PFSK-1 (cell line): ENCODE results near the gene SLC39A9.

Source experiments
- FOXP2 ChIP-seq: optimal IDR thresholded peaks from 2 replicates; pipeline ENCODE3; 2011; ENCODE audit warnings: borderline replicate concordance, control low read depth, inconsistent platforms; ENCODE audit not compliant: insufficient read depth; ENCODE audit errors: extremely low read length, extremely low read depth
- POLR2AphosphoS5 ChIP-seq: IDR thresholded peaks from 2 replicates; pipeline ENCODE4 v1.6.1; 2012; ENCODE audit warnings: low read depth, mild to moderate bottlenecking, control low read depth, low read length, moderate library complexity
- REST ChIP-seq, 2 experiments: IDR thresholded peaks; 2 replicates each; pipeline versions ENCODE4 v1.6.1 to v1.8.0; 2011 to 2012; ENCODE audit warnings: low read depth in 2 of 2, low read length in 2 of 2, control low read depth in 1 of 2, inconsistent platforms in 1 of 2, mild to moderate bottlenecking in 1 of 2, moderate library complexity in 1 of 2; ENCODE audit not compliant: insufficient read depth in 1 of 2
- SIN3A ChIP-seq: IDR thresholded peaks from 2 replicates; pipeline ENCODE4 v1.6.1; 2012; ENCODE audit warnings: mild to moderate bottlenecking, low read length, moderate library complexity, borderline replicate concordance; ENCODE audit not compliant: insufficient read depth
- TAF1 ChIP-seq: IDR thresholded peaks from 2 replicates; pipeline ENCODE4 v1.6.1; 2012; ENCODE audit warnings: low read length, control low read depth, borderline replicate concordance; ENCODE audit not compliant: insufficient read depth

SLC39A9 gene

GRCh38 chr14:69405762-69406161, 7.3 kb downstream of the SLC39A9 start:
- TF ChIP-seq REST (IDR thresholded peaks at IDR 0.05; ENCODE audit: insufficient read depth in 1 of 2, low read depth in 2 of 2, low read length in 2 of 2) = no peak
- no peak for TF ChIP-seq TAF1
- TF ChIP-seq FOXP2 = no peak
- no peak for TF ChIP-seq SIN3A
- no peak for TF ChIP-seq POLR2AphosphoS5

- TF ChIP-seq FOXP2 (no peak), REST (IDR thresholded peaks at IDR 0.05; ENCODE audit: insufficient read depth in 1 of 2, low read depth in 2 of 2, low read length in 2 of 2) (no peak), POLR2AphosphoS5 (no peak), SIN3A (no peak), TAF1 (no peak)
These were observed 10.0 kb downstream of the SLC39A9 start for GRCh38 chr14:69408331-69408960.

- TF ChIP-seq TAF1 (no peak), FOXP2 (no peak), REST (IDR thresholded peaks at IDR 0.05; ENCODE audit: insufficient read depth in 1 of 2, low read depth in 2 of 2, low read length in 2 of 2) (no peak), POLR2AphosphoS5 (no peak), SIN3A (no peak)
These were observed 15.0 kb downstream of the SLC39A9 start for GRCh38 chr14:69413483-69413882.

- TF ChIP-seq TAF1 (no peak), SIN3A (no peak), FOXP2 (no peak), REST (IDR thresholded peaks at IDR 0.05; ENCODE audit: insufficient read depth in 1 of 2, low read depth in 2 of 2, low read length in 2 of 2) (no peak), POLR2AphosphoS5 (no peak)
These were observed 24.8 kb downstream of the SLC39A9 start for GRCh38 chr14:69423279-69423678.
